ENCODE results near the gene EZH2.

DNA sequence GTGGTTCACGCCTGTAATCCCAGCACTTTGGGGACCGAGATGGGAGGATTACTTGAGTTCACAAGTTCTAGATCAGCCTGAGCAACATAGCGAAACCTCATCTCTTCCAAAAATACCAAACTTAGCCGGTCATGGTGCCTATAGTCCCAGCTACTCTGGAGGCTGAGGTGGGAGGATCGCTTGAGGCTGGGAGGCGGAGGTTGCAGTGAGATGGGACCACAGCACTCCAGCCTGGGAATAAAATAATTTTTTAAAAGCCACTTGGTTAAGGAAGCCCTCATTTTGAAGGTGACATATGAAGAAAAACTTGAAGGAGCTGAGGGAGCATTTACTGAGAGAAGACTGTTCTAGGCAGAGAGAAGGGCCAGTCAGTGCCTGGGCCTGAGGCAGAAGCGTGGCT, 4.2 kb upstream of the EZH2 start:
- TF ChIP-seq CTCF (IDR thresholded peaks at IDR 0.05) (no peak), POLR2A (IDR thresholded peaks at IDR 0.05) (no peak)
